Esophagus muscularis mucosa (tissue), 4 donors: ENCODE data around the gene USP22. TPM values are rescaled to one million over a fixed set of nuclear protein-coding genes. Genes with fewer than 3 reads are reported as not detected.
A peak's percentile ranks its signal among the peaks of the same experiment; 100 is the strongest.

Source experiments
- DNase-seq: peaks from one replicate; pipeline ENCODE4 v3.0.0-alpha.2; 2017; ENCODE audit errors: extremely low spot score
- H3K27ac ChIP-seq, 4 donors: fragments of 200-600 bp; sonication (generic); replicated peaks in 1 of 4; 1 replicate in 3 of 4; 2 replicates in 1 of 4; pipeline ENCODE4 v1.5.1; 2016 to 2019; ENCODE audit warnings: mild to moderate bottlenecking in 1 of 4
- H3K27me3 ChIP-seq, 4 donors: fragments of 200-600 bp; sonication (generic); one replicate each; pipeline versions ENCODE4 v1.5.1 to v1.6.0; 2016 to 2019
- H3K36me3 ChIP-seq, 4 donors: fragments of 200-600 bp; sonication (generic); one replicate each; pipeline ENCODE4 v1.5.1; 2016 to 2019
- H3K4me1 ChIP-seq, 4 donors: fragments of 200-600 bp; sonication (generic); one replicate each; pipeline ENCODE4 v1.5.1; 2016 to 2019
- H3K4me3 ChIP-seq, 4 donors: fragments of 200-600 bp; sonication (generic); 1 replicate in 2 of 4; 2 replicates in 2 of 4; pipeline ENCODE4 v1.5.1; 2016 to 2019; ENCODE audit warnings: mild to moderate bottlenecking in 4 of 4, moderate library complexity in 1 of 4
- H3K9me3 ChIP-seq, 4 donors: fragments of 200-600 bp; sonication (generic); 1 replicate in 3 of 4; 2 replicates in 1 of 4; pipeline ENCODE4 v1.5.1; 2016 to 2019
- EP300 ChIP-seq: sonication (generic); formaldehyde crosslinking; IDR thresholded peaks from one replicate; pipeline ENCODE4 v1.6.1; 2017; ENCODE audit warnings: antibody characterized with exemption
- POLR2A ChIP-seq: fragments of 450-650 bp; IDR thresholded peaks from one replicate; pipeline ENCODE4 v1.6.1; 2017; ENCODE audit warnings: antibody characterized with exemption, moderate library complexity, mild to moderate bottlenecking, low read depth
- POLR2AphosphoS5 ChIP-seq, 2 donors: sonication (generic); formaldehyde crosslinking; IDR thresholded peaks; one replicate each; pipeline ENCODE4 v1.6.1; 2017; ENCODE audit warnings: antibody characterized with exemption in 2 of 2
- WGBS: methylation state at CpG from one replicate; pipeline ENCODE4 v1.1.5; 2018; 5-methylcytosine and 5-hydroxymethylcytosine counted together
- intact Hi-C: fragments of 100-400 bp; cut with DNase I; formaldehyde crosslinking; loops from one replicate; pipeline ENCODE4 v1.15.1; 2023
- total RNA-seq, 4 donors: library from RNA; depleted of rRNA; stranded (reverse); fragments of >200 nt; gene quantifications; one replicate each; pipeline versions ENCODE4 v1.1.0 to v1.2.1, GENCODE V29; 2016
- TF ChIP-seq, protein P1 (sequence below), 3 experiments: fragments of 200-600 bp in 2 of 3; fragments of 450-650 bp in 1 of 3; sonication (generic) in 2 of 3; IDR thresholded peaks; one replicate each; pipeline ENCODE4 v1.5.1; 2017 to 2019; ENCODE audit warnings: antibody characterized with exemption in 3 of 3, mild to moderate bottlenecking in 2 of 3, moderate library complexity in 1 of 3

The USP22 gene
- total RNA-seq, 4 donors from 2014 or later = 78.5 to 135 (median 112) TPM

DNA sequence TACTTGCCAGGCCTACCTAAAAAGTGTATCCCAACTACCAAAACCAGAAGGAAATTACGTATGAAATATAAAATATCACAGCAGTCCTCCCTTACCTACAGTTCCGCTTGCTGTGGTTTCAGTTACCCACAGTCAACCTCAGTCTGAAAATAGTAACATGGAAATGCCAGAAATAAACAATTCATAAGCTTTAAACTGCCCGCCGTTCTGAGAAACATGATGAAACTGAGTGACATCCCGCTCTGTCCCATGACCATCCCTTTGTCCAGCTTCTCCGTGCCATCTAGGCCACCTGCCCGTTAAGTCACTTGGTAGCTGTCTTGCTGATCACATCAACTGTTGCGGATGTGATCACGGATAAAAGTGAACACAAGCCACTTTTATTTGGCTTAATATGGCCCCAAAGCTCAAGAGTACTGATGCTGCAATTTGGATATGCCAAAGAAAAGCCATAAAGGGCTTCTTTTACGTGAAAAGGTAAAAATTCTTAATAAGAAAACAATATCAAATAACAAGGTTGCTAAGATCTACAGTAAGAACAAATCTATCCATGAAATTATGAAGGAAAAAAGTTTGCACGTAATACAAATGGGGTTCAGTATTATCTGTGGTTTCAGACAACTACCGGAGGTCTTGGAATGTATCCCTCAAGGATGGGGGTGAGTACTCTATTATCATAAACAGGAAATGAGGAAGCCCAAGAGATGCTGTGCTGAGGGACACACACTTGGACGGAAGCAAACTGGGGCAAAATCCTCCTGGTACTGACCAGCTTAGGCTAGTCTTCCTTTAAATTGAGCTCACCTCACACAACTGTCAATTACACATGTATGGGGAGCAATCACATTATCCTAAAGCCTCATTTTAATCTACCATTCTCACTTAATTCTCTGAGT, 8.2 kb downstream of the USP22 start:
- DNase-seq = no peak
- H3K4me1 ChIP-seq = peaks cover 89 to 100% (median 96%) of the 10 kb centered on the region in 4 donors
- peak overlapping the region; percentile 8 to 37 (median 18) for H3K4me3 ChIP-seq
- no peaks in the 10 kb centered on the region for H3K9me3 ChIP-seq
- H3K27ac ChIP-seq = peak overlapping the region; percentile 69 to 100 (median 72)
- WGBS = 23% methylated on average over 13 of the region's 13 CpGs
- intact Hi-C loops = loop anchor here (10.0 kb wide), 2 partner anchors 90 to 220 kb away; partner anchors contain the start of genes DHRS7B and NATD1
- peaks cover 0 to 4% (median 0%) of the 10 kb centered on the region in 4 donors for H3K36me3 ChIP-seq
- no peaks in the 10 kb centered on the region for H3K27me3 ChIP-seq
- TF ChIP-seq POLR2AphosphoS5 (IDR thresholded peaks at IDR 0.05) (peak in 1 of 2 donors; percentile 39), POLR2A (no peak)

DNA sequence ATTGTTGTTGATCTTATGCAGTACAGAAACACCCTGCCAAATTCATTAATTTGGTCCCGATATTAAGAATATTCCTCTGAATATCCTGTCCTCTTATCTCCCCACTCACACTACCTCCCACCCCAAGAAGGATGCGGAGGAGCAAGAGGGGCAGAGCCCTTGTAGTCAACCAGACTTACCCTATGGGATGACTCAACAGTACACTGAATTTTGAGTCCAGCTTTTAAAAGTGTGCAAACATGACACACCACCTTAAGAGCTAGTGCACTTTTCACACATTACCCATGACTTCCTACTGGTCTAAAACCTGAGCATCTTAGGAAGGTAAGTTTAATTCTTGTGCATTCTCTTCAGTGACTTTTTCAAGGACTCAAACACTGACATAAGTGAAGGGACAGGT, 9.5 kb downstream of the USP22 start:
- H3K4me3 ChIP-seq = no peak overlapping the region
- no peak for DNase-seq
- intact Hi-C loops = loop anchor here (10.0 kb wide), 2 partner anchors 91 to 221 kb away; partner anchors contain the start of genes DHRS7B and NATD1
- peak overlapping the region; percentile 69 to 100 (median 72) for H3K27ac ChIP-seq
- H3K4me1 ChIP-seq = peaks cover 92 to 100% (median 96%) of the 10 kb centered on the region in 4 donors
- H3K36me3 ChIP-seq = peaks cover 0 to 2% (median under 1%) of the 10 kb centered on the region in 4 donors
- H3K27me3 ChIP-seq = no peaks in the 10 kb centered on the region
- H3K9me3 ChIP-seq = no peaks in the 10 kb centered on the region
- 71% methylated on average over 2 of the region's 2 CpGs for WGBS
- no peak for TF ChIP-seq POLR2AphosphoS5 (IDR thresholded peaks at IDR 0.05)
- no peak for TF ChIP-seq EP300
- TF ChIP-seq, protein P1, sequence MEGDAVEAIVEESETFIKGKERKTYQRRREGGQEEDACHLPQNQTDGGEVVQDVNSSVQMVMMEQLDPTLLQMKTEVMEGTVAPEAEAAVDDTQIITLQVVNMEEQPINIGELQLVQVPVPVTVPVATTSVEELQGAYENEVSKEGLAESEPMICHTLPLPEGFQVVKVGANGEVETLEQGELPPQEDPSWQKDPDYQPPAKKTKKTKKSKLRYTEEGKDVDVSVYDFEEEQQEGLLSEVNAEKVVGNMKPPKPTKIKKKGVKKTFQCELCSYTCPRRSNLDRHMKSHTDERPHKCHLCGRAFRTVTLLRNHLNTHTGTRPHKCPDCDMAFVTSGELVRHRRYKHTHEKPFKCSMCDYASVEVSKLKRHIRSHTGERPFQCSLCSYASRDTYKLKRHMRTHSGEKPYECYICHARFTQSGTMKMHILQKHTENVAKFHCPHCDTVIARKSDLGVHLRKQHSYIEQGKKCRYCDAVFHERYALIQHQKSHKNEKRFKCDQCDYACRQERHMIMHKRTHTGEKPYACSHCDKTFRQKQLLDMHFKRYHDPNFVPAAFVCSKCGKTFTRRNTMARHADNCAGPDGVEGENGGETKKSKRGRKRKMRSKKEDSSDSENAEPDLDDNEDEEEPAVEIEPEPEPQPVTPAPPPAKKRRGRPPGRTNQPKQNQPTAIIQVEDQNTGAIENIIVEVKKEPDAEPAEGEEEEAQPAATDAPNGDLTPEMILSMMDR (IDR thresholded peaks at IDR 0.05) = no peak
- no peak for TF ChIP-seq POLR2A

DNA sequence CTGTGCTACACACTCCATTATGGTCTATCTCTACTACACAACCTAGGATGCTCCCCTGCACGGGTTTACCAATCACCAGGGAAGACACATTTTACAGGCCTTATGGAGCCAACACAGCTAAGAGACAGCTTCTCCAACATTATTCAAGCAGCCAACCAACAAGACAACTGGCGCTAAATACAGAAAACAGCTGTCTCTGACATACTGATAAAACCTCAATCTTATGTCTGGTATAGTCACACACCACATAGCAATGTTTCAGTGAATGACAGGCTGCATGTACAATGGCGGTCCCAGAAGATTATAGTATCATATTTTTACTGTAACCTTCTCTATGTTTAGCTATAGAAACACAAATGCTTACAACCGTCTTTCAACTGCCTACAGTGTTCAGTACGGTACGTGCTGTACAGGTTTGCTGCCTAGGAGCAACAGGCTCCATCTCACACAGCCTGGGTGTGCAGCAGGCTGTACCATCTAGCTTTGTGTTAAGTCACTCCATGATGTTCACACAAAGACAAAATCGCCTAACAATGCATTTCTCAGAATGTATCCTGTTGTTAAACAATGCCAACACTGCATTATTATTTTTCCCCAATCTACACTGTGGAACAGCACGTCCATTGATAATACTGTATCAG, 10.9 kb downstream of the USP22 start:
- H3K27me3 ChIP-seq = no peaks in the 10 kb centered on the region
- intact Hi-C loops = loop anchor here (10.0 kb wide), 2 partner anchors 93 to 223 kb away; partner anchors contain the start of genes DHRS7B and NATD1
- H3K4me3 ChIP-seq = no peak overlapping the region
- peak overlapping the region in 2 of 4 donors; percentile 46 to 100 for H3K27ac ChIP-seq
- H3K4me1 ChIP-seq = peaks cover 81 to 94% (median 93%) of the 10 kb centered on the region in 4 donors
- peaks cover 6 to 16% (median 14%) of the 10 kb centered on the region in 4 donors for H3K36me3 ChIP-seq
- WGBS = 70% methylated on average over 8 of the region's 8 CpGs
- TF ChIP-seq, protein P1 (IDR thresholded peaks at IDR 0.05) = no peak
- TF ChIP-seq POLR2AphosphoS5 (IDR thresholded peaks at IDR 0.05) = no peak
- no peak for TF ChIP-seq POLR2A
- TF ChIP-seq EP300 = no peak
- DNase-seq = no peak
- H3K9me3 ChIP-seq = no peaks in the 10 kb centered on the region

DNA sequence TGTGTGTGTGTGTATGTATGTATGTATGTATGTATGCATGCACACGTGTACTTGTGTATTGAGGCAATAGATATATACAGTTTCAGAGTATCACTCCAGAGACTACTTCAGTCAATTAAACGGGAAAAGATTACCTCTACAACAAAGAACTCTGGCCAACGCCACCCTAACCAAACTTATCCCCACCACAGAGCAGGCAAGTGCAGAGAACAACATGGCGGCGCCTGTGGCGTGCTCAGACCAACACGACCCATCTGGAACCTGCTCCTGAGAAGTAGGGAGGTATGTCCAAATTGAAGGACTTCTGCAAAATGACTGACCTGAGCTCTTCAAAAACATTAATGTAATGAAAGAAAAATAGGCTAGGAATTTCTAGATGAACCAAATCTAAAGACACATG, 12.4 kb downstream of the USP22 start:
- no peak overlapping the region for H3K4me3 ChIP-seq
- 87% methylated on average over 7 of the region's 7 CpGs for WGBS
- peaks cover 67 to 94% (median 88%) of the 10 kb centered on the region in 4 donors for H3K4me1 ChIP-seq
- DNase-seq = no peak
- TF ChIP-seq, protein P1 (IDR thresholded peaks at IDR 0.05) = no peak
- TF ChIP-seq EP300 (no peak), POLR2AphosphoS5 (IDR thresholded peaks at IDR 0.05) (no peak), POLR2A (no peak)
- intact Hi-C loops = loop anchor here (10.0 kb wide), 2 partner anchors 94 to 224 kb away; partner anchors contain the start of genes DHRS7B and NATD1
- no peaks in the 10 kb centered on the region for H3K27me3 ChIP-seq
- H3K27ac ChIP-seq = peak overlapping the region in 1 of 4 donors; percentile 14
- H3K9me3 ChIP-seq = no peaks in the 10 kb centered on the region
- peaks cover 10 to 31% (median 28%) of the 10 kb centered on the region in 4 donors for H3K36me3 ChIP-seq
